Stimulated activated CD8-positive, alpha-beta memory T cell treated with anti-CD3 and anti-CD28 coated beads, Interleukin-4, amount 100 ng/mL, for 1 hour (primary cell): ENCODE results near the gene HEBP1.

Experiments
- DNase-seq, 2 donors: peaks; one replicate each; pipeline ENCODE4 v3.0.0-alpha.2; 2020; ENCODE audit warnings: low read depth in 2 of 2, low spot score in 1 of 2

Gene HEBP1

GRCh38 chr12:12954356-12954755 lies 45.7 kb downstream of the HEBP1 start:
- DNase-seq, result no peak

GRCh38 chr12:12952036-12952435 lies 48.0 kb downstream of the HEBP1 start, which contains the start of gene GPRC5D:
TSS of gene GPRC5D (minus strand) at chr12:12952170. CDS start at chr12:12950384, 1,786 bp downstream.
- DNase-seq, result no peak

- DNase-seq, result no peak
Measured at GRCh38 chr12:12951504-12951903, 48.6 kb downstream of the HEBP1 start.

GRCh38 chr12:12947902-12948301 lies 52.2 kb downstream of the HEBP1 start:
- DNase-seq, result no peak

GRCh38 chr12:12946686-12947355 lies 53.2 kb downstream of the HEBP1 start:
- no peak for DNase-seq

- no peak for DNase-seq
Measured at GRCh38 chr12:12945591-12945990, 54.5 kb downstream of the HEBP1 start.

- no peak for DNase-seq
Measured at GRCh38 chr12:12943586-12944260, 56.3 kb downstream of the HEBP1 start.

- no peak for DNase-seq
Measured at GRCh38 chr12:12941450-12942350, 58.4 kb downstream of the HEBP1 start.

GRCh38 chr12:12939888-12940287 lies 60.2 kb downstream of the HEBP1 start:
- DNase-seq, result no peak

GRCh38 chr12:12938541-12938940 lies 61.5 kb downstream of the HEBP1 start:
- DNase-seq, result no peak

- no peak for DNase-seq
Measured at GRCh38 chr12:12936983-12937491, 63.0 kb downstream of the HEBP1 start.

GRCh38 chr12:12934556-12934955 lies 65.5 kb downstream of the HEBP1 start:
- DNase-seq, result no peak

- no peak for DNase-seq
Measured at GRCh38 chr12:12933742-12934141, 66.3 kb downstream of the HEBP1 start.

GRCh38 chr12:12930633-12931219 lies 69.3 kb downstream of the HEBP1 start:
- DNase-seq, result no peak

GRCh38 chr12:12929696-12930095 lies 70.4 kb downstream of the HEBP1 start:
- no peak for DNase-seq

GRCh38 chr12:12927211-12928079 lies 72.6 kb downstream of the HEBP1 start:
- peak in 1 of 2 donors; percentile 0 for DNase-seq

GRCh38 chr12:12926571-12927071 lies 73.4 kb downstream of the HEBP1 start:
- no peak for DNase-seq

GRCh38 chr12:12925388-12925787 lies 74.7 kb downstream of the HEBP1 start:
- DNase-seq, result no peak
